Neuronal stem cell (in vitro differentiated cells): ENCODE measurements around the gene RPS6KC1.

Experiments
- DNase-seq: peaks from one replicate; pipeline ENCODE4 v3.0.0-alpha.2; 2013; ENCODE audit warnings: low spot score
- H2AFZ ChIP-seq: one replicate; pipeline ENCODE4 v1.6.1; 2013; ENCODE audit warnings: mild to moderate bottlenecking, low read length, inconsistent platforms
- H2AK5ac ChIP-seq: 2 replicates; pipeline ENCODE4 v1.6.1; 2013; ENCODE audit warnings: low read depth, mild to moderate bottlenecking, inconsistent platforms, low read length, moderate library complexity, mixed read lengths
- H2BK120ac ChIP-seq: 2 replicates; pipeline ENCODE4 v1.6.1; 2013; ENCODE audit warnings: low read depth, mild to moderate bottlenecking, inconsistent platforms, low read length, moderate library complexity, mixed read lengths
- H2BK12ac ChIP-seq: one replicate; pipeline ENCODE4 v1.6.1; 2013; ENCODE audit warnings: low read length, inconsistent platforms
- H2BK15ac ChIP-seq: 2 replicates; pipeline ENCODE4 v1.6.1; 2013; ENCODE audit warnings: mild to moderate bottlenecking, low read length, inconsistent platforms, mixed read lengths
- H2BK5ac ChIP-seq: one replicate; pipeline ENCODE4 v1.6.1; 2013; ENCODE audit warnings: inconsistent platforms, mild to moderate bottlenecking, low read length, moderate library complexity
- H3K14ac ChIP-seq: one replicate; pipeline ENCODE4 v1.6.1; 2013; ENCODE audit warnings: low read length, inconsistent platforms
- H3K18ac ChIP-seq: 2 replicates; pipeline ENCODE4 v1.6.1; 2013; ENCODE audit warnings: low read length, inconsistent platforms
- H3K23ac ChIP-seq: 2 replicates; pipeline ENCODE4 v1.6.1; 2013; ENCODE audit warnings: low read depth, mild to moderate bottlenecking, mixed read lengths, low read length, inconsistent platforms; ENCODE audit not compliant: poor library complexity
- H3K27ac ChIP-seq: replicated peaks from 3 replicates; pipeline ENCODE4 v1.5.1; 2013; ENCODE audit warnings: low read length, inconsistent platforms
- H3K27me3 ChIP-seq, 3 experiments: 2 replicates each; pipeline ENCODE4 v1.6.1; 2013; ENCODE audit warnings: low read length in 3 of 3, mild to moderate bottlenecking in 2 of 3, inconsistent platforms in 1 of 3, low read depth in 1 of 3, mixed read lengths in 1 of 3, moderate library complexity in 1 of 3; ENCODE audit not compliant: control insufficient read depth in 3 of 3, insufficient read depth in 3 of 3
- H3K36me3 ChIP-seq, 2 donors: replicated peaks in 1 of 2; 2 replicates each; pipeline ENCODE4 v1.6.1; 2013; ENCODE audit warnings: low read length in 2 of 2; ENCODE audit not compliant: control insufficient read depth in 2 of 2, insufficient read depth in 2 of 2
- H3K4ac ChIP-seq: 2 replicates; pipeline ENCODE4 v1.6.1; 2013; ENCODE audit warnings: inconsistent platforms, mild to moderate bottlenecking, low read length, moderate library complexity
- H3K4me1 ChIP-seq, 2 donors: 1 replicate in 1 of 2; 2 replicates in 1 of 2; pipeline ENCODE4 v1.6.1; 2013; ENCODE audit warnings: low read length in 2 of 2, low read depth in 1 of 2; ENCODE audit not compliant: control insufficient read depth in 2 of 2, insufficient read depth in 1 of 2
- H3K4me2 ChIP-seq: one replicate; pipeline ENCODE4 v1.6.1; 2013; ENCODE audit warnings: mild to moderate bottlenecking, low read length, inconsistent platforms; ENCODE audit not compliant: insufficient read depth, poor library complexity, severe bottlenecking
- H3K4me3 ChIP-seq, 2 donors: 2 replicates each; pipeline ENCODE4 v1.5.1; 2013; ENCODE audit warnings: low read length in 2 of 2, mild to moderate bottlenecking in 2 of 2, inconsistent platforms in 1 of 2, moderate library complexity in 1 of 2
- H3K79me1 ChIP-seq: one replicate; pipeline ENCODE4 v1.6.1; 2013; ENCODE audit warnings: low read depth, mild to moderate bottlenecking, inconsistent platforms, low read length, moderate library complexity
- H3K9ac ChIP-seq: one replicate; pipeline ENCODE4 v1.6.1; 2013; ENCODE audit warnings: mild to moderate bottlenecking, low read depth, low read length, inconsistent platforms; ENCODE audit not compliant: poor library complexity
- H3K9me3 ChIP-seq, 2 donors: replicated peaks in 1 of 2; 2 replicates each; pipeline versions ENCODE3 to v1.6.1; 2013; ENCODE audit warnings: low read length in 2 of 2, mild to moderate bottlenecking in 2 of 2, inconsistent platforms in 1 of 2, low read depth in 1 of 2, mixed read lengths in 1 of 2, moderate library complexity in 1 of 2; ENCODE audit not compliant: control insufficient read depth in 2 of 2, insufficient read depth in 1 of 2
- H4K8ac ChIP-seq: one replicate; pipeline ENCODE4 v1.6.1; 2013; ENCODE audit warnings: low read depth, mild to moderate bottlenecking, inconsistent platforms, low read length, moderate library complexity
- H4K91ac ChIP-seq: one replicate; pipeline ENCODE4 v1.6.1; 2013; ENCODE audit warnings: low read length, low read depth, mild to moderate bottlenecking, inconsistent platforms; ENCODE audit not compliant: poor library complexity
- WGBS, 2 donors: extraction: QIAGEN DNeasy Blood & Tissue Kit; methylation state at CpG; one replicate each; pipeline ENCODE4 v1.1.7; 2013; ENCODE audit warnings: missing lambda C conversion rate in 2 of 2, mixed read lengths in 1 of 2; ENCODE audit not compliant: insufficient read length in 2 of 2, insufficient replicate concordance in 1 of 2; ENCODE audit errors: extremely low coverage in 2 of 2; 5-methylcytosine and 5-hydroxymethylcytosine counted together

RPS6KC1 gene

GRCh38 chr1:213166852-213167251 is 115.8 kb downstream of the RPS6KC1 start:
- Histone ChIP-seq H3K27ac (no peak overlapping the region), H2AFZ (no peak overlapping the region), H3K9ac (no peak overlapping the region), H4K8ac (no peak overlapping the region), H3K4ac (no peak overlapping the region), H3K9me3 (no peaks in the 10 kb centered on the region), H2BK5ac (no peak overlapping the region), H3K23ac (no peak overlapping the region), H3K36me3 (no peaks in the 10 kb centered on the region), H2BK12ac (no peak overlapping the region), H3K4me2 (no peak overlapping the region), H3K14ac (no peak overlapping the region), H3K27me3 (no peaks in the 10 kb centered on the region), H3K18ac (no peak overlapping the region), H2AK5ac (no peak overlapping the region), H4K91ac (no peak overlapping the region), H3K4me1 (no peaks in the 10 kb centered on the region), H3K79me1 (no peaks in the 10 kb centered on the region), H3K4me3 (no peak overlapping the region), H2BK120ac (no peak overlapping the region), H2BK15ac (no peak overlapping the region)
- no peak for DNase-seq
- no CpG with 5 or more reads among the region's 3 CpGs for WGBS, 2 donors

DNA sequence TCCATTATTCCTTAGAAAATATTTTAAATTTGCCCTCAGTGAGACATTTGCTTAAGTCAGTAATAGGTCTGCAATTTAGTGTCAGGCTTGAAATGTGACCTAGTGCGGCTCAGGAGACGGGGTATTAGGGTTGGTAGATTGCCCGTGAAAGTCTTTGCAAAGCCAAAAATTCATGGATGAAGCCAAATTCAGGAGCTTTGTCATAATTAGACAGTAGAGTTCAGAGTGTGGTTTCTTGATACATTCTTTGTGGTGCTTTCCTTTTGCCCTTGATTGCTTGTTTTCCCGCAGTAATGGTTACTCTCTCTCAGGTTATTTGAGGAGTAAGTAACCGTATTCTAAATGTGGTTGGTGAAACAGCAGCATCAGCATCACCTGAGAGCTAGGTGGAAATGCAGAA is 120.7 kb downstream of the RPS6KC1 start:
- Histone ChIP-seq H3K27me3 (no peaks in the 10 kb centered on the region), H3K27ac (no peak overlapping the region), H2BK5ac (no peak overlapping the region), H3K14ac (no peak overlapping the region), H2AFZ (no peak overlapping the region), H3K79me1 (no peaks in the 10 kb centered on the region), H2BK120ac (no peak overlapping the region), H3K4me3 (no peak overlapping the region), H4K91ac (no peak overlapping the region), H3K4me2 (no peak overlapping the region), H3K4me1 (no peaks in the 10 kb centered on the region), H3K9me3 (no peaks in the 10 kb centered on the region), H3K23ac (no peak overlapping the region), H2AK5ac (no peak overlapping the region), H3K36me3 (peaks cover 0 to 12% of the 10 kb centered on the region in 2 donors), H3K9ac (no peak overlapping the region), H2BK15ac (no peak overlapping the region), H2BK12ac (no peak overlapping the region), H3K18ac (no peak overlapping the region), H3K4ac (no peak overlapping the region), H4K8ac (no peak overlapping the region)
- DNase-seq, result no peak
- no CpG with 5 or more reads among the region's 5 CpGs for WGBS, 2 donors

DNA sequence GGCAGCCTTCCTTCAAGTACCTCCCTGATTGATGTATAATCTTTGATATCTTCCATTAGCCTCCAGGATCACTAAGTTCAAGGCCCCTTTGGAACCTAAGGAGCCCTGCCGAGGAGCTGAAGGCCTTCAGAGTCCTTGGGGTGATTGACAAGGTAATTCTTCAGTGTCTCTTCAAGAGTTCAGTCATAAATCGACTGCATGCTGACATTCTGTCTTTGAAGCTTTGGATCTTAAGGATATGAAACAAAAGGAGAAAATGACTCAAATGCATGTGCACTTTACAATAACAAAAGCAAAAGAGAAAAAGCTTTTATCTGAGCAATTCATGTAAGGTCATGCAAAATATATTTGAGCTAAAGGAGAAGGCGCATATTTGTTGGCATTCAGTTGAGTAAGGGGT is 125.3 kb downstream of the RPS6KC1 start:
- DNase-seq, result no peak
- no peak overlapping the region for H3K9ac ChIP-seq
- no peak overlapping the region for H3K23ac ChIP-seq
- H2BK15ac ChIP-seq, result no peak overlapping the region
- peaks cover 0 to 16% of the 10 kb centered on the region in 2 donors for H3K36me3 ChIP-seq
- no peak overlapping the region for H3K4me2 ChIP-seq
- H3K18ac ChIP-seq, result no peak overlapping the region
- no peak overlapping the region for H3K27ac ChIP-seq
- no peak overlapping the region for H2BK12ac ChIP-seq
- no peaks in the 10 kb centered on the region for H3K9me3 ChIP-seq
- H2AK5ac ChIP-seq, result no peak overlapping the region
- no peaks in the 10 kb centered on the region for H3K79me1 ChIP-seq
- H3K27me3 ChIP-seq, result no peaks in the 10 kb centered on the region
- no peak overlapping the region for H2AFZ ChIP-seq
- H3K14ac ChIP-seq, result no peak overlapping the region
- no peak overlapping the region for H2BK5ac ChIP-seq
- no peak overlapping the region for H3K4me3 ChIP-seq
- no peak overlapping the region for H2BK120ac ChIP-seq
- no peaks in the 10 kb centered on the region for H3K4me1 ChIP-seq
- no peak overlapping the region for H4K8ac ChIP-seq
- no peak overlapping the region for H3K4ac ChIP-seq
- no peak overlapping the region for H4K91ac ChIP-seq
- no CpG with 5 or more reads among the region's 3 CpGs for WGBS, 2 donors

GRCh38 chr1:213179784-213180183 is 128.7 kb downstream of the RPS6KC1 start:
- Histone ChIP-seq H3K23ac (no peak overlapping the region), H3K9me3 (no peaks in the 10 kb centered on the region), H3K4me2 (no peak overlapping the region), H3K79me1 (no peaks in the 10 kb centered on the region), H3K36me3 (peaks cover 0 to 7% of the 10 kb centered on the region in 2 donors), H3K14ac (no peak overlapping the region), H3K4me1 (no peaks in the 10 kb centered on the region), H3K27ac (no peak overlapping the region), H3K4me3 (no peak overlapping the region), H2BK12ac (no peak overlapping the region), H2BK15ac (no peak overlapping the region), H3K4ac (no peak overlapping the region), H3K27me3 (no peaks in the 10 kb centered on the region), H3K9ac (no peak overlapping the region), H2BK120ac (no peak overlapping the region), H2AK5ac (no peak overlapping the region), H2BK5ac (no peak overlapping the region), H2AFZ (no peak overlapping the region), H3K18ac (no peak overlapping the region), H4K8ac (no peak overlapping the region), H4K91ac (no peak overlapping the region)
- WGBS, 2 donors, result no CpG with 5 or more reads among the region's 2 CpGs
- no peak for DNase-seq
